Stomach (tissue), 4 donors: ENCODE data around the gene SLC12A7.

Source experiments
- EP300 ChIP-seq: sonication (generic); formaldehyde crosslinking; IDR thresholded peaks from one replicate; pipeline ENCODE4 v1.6.1; 2017; ENCODE audit warnings: antibody characterized with exemption
- POLR2A ChIP-seq, 4 donors: fragments of 450-650 bp; IDR thresholded peaks; one replicate each; pipeline ENCODE4 v1.6.1; 2016; ENCODE audit warnings: antibody characterized with exemption in 4 of 4, control low read depth in 2 of 4, mild to moderate bottlenecking in 1 of 4, moderate library complexity in 1 of 4
- POLR2AphosphoS5 ChIP-seq, 3 donors: sonication (generic); formaldehyde crosslinking; IDR thresholded peaks; one replicate each; pipeline ENCODE4 v1.6.1; 2016; ENCODE audit warnings: antibody characterized with exemption in 3 of 3
- TF ChIP-seq, protein P1 (sequence below), 7 experiments: fragments of 450-650 bp in 4 of 7; fragments of 200-600 bp in 3 of 7; sonication (generic) in 3 of 7; IDR thresholded peaks; one replicate each; pipeline ENCODE4 v1.5.1; 2016 to 2019; ENCODE audit warnings: antibody characterized with exemption in 7 of 7, control low read depth in 2 of 7, mild to moderate bottlenecking in 1 of 7

DNA sequence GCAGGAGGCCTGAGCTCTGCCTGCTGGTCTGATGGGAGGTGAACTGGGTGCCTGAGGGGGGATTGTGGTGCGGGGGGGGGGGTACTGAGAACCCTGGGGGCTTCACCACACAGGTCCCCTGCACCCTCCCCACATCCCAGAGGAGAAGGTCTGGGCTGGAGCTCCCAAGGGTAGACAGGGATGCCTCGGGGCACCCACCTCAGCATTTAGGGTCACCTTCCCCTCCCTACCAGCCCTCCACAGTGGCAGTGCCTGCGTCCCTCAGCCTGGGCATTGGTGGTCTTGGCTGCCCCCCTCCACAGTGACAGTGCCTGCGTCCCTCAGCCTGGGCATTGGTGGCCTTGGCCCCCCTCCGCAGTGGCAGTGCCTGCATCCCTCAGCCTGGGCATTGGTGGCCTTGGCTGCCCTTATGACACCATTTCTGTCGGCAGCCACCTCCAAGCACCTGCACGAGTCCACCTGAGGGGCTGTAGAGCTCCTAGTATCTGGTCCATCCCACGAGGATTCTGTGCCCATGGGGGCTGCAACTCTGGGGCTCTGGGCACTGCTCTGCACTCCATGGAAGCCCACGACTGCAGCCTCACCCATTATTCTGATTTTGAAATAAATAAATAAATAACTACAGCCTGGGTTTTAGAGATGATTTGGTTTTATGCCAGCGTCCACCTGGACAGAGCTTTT is 81.8 kb downstream of the SLC12A7 start:
- TF ChIP-seq, protein P1, sequence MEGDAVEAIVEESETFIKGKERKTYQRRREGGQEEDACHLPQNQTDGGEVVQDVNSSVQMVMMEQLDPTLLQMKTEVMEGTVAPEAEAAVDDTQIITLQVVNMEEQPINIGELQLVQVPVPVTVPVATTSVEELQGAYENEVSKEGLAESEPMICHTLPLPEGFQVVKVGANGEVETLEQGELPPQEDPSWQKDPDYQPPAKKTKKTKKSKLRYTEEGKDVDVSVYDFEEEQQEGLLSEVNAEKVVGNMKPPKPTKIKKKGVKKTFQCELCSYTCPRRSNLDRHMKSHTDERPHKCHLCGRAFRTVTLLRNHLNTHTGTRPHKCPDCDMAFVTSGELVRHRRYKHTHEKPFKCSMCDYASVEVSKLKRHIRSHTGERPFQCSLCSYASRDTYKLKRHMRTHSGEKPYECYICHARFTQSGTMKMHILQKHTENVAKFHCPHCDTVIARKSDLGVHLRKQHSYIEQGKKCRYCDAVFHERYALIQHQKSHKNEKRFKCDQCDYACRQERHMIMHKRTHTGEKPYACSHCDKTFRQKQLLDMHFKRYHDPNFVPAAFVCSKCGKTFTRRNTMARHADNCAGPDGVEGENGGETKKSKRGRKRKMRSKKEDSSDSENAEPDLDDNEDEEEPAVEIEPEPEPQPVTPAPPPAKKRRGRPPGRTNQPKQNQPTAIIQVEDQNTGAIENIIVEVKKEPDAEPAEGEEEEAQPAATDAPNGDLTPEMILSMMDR (IDR thresholded peaks at IDR 0.05) = no peak
- TF ChIP-seq EP300 (no peak), POLR2A (IDR thresholded peaks at IDR 0.05) (no peak), POLR2AphosphoS5 (IDR thresholded peaks at IDR 0.05) (no peak)
